NCI-H2107 treated with DMSO at 0.1 percent for 48 hours (cell line): ENCODE data around the gene RAMAC.
"Not testable (repeated sequence)": the region's sequence is repeated elsewhere in the genome, so short reads cannot be mapped to it uniquely, and the experiment has no call there.

Experiments
- DNase-seq: peaks from one replicate; lab custom pipeline; 2025; ENCODE audit not compliant: unreplicated experiment; lab: John Stamatoyannopoulos, UW

Gene RAMAC

DNA sequence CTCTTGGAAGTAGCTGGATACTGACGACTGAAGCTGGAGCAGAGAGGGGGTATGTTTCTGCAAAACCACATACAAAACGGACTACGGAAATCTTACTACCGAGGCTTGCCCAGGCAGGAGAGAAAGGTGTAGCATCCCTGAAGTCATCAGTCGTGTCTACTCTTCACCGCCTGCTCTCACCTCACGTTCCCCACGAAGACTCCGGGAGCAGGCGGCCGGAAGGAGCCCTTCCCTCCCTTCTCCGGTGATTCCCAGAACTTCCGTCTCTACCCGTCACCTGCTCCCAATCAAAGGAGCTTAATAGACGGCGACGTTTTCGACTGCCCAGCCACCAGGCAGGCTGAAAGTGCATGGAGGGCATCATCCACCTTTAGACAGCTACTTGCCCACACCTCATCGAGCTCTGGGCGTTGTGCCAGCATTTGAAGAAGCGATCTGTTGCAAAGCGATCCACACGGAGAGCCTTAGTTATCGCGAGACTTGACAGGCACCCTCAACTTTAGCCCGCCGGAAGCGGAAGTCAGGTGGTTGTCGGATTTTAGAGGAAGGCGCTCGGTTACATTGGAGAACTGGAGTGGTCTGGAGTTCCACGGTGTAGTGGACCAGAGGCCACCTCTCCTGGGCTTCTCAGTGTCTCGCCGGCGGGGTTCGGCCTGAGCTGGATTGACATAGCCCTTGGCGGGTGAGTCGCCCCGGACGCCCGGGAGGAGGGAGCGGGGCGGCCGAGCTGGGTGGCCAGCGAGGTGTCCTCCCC, at the start of gene RAMAC:
Gene RAMAC (plus strand): TSS at position 523 of the 754 bp plus-strand sequence. CDS start 2,809 bp downstream, outside the sequence.
- peak; percentile 78 for DNase-seq

DNA sequence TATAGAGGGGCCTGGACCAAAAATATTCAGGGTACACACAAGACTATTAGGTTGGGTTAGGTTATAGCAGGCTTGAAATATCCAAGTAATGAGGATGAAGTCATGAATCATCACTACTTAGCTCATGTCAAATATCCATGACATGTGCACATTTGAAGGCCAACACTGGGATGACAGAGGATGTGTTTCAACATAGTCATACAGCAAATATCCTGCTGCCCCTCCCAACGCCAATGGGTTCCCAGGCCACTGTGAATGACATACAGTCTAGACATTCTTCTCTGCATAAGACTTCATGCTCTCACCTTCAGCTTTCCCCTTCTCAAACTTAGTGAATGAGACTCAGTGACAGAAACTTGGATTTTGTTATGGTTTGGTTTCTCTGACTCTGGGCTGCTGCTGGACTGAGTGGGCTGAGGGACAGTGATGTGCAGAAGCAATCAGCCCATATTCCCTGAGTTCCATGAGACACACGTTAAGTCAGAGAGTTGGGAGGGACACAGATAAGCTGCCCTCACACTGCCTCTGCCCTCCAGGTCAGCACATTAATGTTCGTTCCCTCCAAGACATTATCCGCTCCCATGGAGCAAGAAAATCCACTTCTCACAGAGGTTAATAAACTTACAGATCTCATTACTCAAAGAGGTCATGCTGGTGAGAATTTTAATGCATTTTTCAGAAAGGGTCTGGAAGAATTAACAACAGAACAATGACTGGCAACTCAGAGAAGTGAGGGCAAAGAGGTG, 48.9 kb upstream of the RAMAC start:
- DNase-seq, result no peak

DNA sequence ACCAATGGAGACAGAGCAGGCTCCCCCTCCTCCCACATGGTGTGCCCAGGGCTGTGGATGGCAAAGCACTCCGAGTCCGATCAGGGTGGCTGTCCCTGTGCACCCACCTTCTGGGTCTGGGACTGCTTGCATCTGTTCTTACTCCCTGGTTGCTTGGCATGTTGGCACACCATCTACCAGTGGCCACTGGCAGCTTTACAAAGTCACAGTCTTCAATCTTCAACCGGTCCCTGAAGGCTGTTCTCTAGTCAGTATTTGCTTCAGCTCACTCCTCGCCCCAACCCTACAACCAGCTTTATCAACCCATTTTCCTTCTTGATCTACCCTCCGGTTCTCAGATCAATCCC, 48.3 kb upstream of the RAMAC start:
- DNase-seq, result no peak

DNA sequence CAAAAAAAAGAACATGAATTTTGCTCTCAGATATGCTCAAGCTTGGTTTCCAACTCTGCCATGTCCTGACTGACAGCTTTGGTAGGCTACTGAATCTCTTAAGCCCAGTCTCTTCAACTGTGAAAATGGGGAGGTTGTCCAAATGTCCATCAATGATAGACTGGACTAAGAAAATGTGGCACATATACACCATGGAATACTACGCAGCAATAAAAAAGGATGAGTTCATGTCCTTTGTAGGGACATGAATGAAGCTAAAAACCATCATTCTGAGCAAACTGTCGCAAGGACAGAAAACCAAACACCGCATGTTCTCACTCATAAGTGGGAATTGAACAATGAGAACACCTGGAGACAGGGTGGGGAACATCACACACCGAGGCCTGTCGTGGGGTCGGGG, 46.3 kb upstream of the RAMAC start:
- DNase-seq, result not testable (repeated sequence)

DNA sequence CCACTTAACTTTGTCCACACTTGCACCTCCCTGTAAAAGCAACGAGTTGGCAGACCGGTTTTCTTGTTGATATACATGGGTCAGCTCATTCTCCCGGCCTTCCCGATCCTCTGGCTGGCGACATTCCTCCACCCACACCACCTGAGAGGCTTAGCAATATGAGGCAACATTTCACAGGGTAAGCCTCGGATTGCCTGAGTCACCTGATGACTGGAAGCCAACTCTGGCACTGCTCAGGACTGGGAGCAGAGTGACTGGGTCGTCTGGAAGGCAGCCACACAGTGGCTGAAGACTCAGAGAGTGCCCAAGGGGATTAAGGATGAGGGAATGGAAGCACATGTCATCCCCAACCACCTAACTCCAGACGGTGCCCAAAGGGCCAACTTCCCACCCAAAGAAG, 43.3 kb upstream of the RAMAC start:
- DNase-seq, result no peak

DNA sequence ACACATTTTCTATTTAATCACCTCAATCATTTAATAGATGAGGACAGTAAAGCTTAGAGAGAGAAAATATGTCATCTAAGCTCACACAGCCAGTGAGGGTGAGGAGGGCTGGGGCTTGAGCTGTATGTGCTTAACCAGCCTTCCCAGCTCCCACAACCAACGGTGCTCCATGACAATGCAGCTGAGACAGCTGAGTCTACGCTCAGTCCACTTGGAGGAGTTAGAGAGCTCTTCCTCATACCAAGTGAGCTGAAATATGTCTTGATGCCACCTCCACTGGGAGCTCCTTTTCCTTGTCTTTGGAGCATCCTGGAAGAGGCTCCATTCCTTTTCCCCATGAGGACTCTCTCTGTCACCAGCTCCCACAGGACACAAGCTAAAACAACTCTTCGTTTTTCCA, 42.8 kb upstream of the RAMAC start:
- no peak for DNase-seq

DNA sequence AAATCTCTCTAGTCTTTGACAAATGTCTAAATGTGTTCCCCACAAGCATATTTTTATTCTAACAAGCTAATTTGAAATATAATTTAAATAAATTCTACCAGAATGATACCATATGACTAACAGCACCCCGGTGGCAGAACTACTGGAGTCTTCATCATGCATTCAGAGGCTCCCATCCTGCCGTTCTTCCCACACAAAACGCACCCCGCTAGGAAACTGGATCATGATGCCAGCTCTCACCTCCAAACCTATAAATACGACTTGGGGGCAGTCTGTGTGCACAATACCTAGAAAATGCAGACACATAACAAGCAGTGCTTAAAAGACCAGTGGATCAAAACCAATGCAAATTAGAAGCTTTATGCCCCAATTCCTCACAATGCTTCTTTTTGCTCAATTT, 42.0 kb upstream of the RAMAC start:
- DNase-seq, result no peak

DNA sequence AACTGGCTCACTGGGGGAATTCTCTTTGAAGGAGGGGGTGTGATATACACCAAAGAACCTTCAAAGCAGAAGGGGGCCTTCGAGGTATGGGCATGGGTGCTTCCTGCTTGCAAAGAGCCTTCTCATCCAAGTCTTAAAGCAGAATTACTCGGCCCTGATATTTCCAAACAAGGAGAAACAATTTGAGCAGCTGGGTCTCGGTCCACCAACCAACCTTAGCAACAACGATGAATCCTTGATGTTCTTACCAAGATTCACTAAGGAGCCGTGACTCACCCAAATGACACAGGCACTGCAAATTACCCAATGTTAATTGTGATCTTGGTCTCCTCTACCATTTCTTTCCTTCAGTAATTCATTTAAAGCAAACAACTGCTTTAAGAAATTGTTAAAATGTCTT, 41.2 kb upstream of the RAMAC start:
- DNase-seq, result no peak

DNA sequence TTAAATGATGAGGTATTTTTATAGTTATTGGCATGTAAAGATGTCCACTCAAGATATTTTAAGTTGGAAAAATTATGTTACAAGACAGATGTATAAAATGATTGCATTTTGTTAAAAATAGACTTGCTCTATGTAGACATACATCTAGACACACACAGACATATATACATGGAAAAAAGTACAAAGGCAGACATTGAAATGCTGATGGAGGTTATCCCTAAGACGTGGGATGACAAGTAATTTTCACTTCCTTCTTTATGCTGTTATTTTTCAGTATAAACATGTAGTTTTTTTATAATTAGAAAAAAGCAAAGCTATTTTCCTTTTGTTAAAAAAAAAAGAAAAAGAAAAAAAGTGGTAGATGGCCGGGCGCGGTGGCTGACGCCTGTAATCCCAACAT, 40.7 kb upstream of the RAMAC start:
- no peak for DNase-seq

DNA sequence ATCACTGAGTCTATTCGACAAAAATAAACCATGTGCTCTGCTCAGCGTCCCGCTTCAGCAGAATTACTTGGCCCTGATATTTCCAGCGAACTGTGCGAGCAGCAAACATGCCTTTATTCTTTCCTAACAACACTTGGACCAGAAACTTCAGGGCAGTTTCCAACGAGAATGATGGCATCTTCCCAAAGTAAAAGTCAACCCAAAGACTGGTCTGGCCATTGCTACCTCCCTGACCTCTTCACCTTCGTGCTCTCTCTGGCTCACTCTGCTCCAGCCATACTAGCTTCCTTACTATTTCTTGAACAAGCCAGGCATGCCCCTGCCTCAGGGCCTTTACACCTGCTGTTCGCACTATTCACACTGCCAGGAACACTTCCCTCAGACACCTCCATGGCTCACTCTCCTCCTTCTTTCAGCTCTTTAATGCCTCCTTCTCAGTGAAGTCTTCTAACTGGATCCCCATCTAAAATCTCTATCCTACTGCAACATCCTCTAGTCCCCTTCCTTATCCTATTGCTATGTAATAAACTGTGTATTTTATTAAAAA, 39.8 kb upstream of the RAMAC start:
- no peak for DNase-seq

DNA sequence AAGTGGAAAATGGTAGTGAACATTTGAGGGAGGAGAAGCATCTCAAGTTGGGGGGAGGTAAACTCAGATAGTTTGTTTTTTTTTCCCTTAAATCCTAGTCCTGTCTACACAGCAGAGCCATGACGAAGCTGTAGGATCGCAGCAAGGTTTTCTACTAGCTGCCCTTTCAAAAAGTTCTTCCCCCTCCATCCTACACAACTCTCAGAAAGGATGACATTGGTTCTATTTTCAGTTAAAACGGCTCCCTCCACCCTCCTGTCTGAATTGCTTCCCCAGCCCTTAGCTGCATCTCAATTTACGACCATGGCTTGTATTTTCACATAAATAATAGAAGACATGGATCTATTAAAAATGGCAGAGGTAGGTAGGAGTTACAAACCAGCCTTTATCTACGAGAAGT, 35.7 kb upstream of the RAMAC start:
- DNase-seq, result no peak

DNA sequence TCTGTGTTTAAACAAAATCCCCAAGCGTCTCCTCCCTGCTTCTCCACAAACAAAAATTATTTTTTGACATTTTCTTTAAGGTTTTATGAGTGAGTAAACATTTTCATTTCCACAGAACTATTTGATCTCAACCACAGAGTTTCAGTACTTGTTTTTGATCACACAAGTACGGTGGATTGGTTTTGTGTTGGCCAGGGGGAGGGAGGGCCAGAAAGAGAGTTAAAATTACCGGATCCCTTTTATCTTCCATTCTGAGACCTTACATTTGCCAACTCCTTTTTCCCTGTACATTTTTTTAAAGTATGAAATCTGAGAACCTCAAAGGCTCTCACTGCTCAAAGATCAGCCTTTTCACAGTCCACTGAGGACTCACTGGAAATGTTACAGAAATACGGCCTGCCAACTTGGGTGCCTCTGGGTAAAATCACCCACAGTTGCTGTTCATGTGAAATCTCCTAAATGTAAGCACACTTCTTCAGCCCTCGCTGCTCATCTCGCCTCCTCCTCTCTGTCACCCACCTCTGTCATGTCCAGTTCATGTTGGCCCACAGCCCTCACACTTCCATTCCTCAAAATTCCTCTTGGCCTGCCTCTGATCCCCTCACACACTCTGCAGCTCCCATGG, 35.2 kb upstream of the RAMAC start:
- DNase-seq, result peak; percentile 22

DNA sequence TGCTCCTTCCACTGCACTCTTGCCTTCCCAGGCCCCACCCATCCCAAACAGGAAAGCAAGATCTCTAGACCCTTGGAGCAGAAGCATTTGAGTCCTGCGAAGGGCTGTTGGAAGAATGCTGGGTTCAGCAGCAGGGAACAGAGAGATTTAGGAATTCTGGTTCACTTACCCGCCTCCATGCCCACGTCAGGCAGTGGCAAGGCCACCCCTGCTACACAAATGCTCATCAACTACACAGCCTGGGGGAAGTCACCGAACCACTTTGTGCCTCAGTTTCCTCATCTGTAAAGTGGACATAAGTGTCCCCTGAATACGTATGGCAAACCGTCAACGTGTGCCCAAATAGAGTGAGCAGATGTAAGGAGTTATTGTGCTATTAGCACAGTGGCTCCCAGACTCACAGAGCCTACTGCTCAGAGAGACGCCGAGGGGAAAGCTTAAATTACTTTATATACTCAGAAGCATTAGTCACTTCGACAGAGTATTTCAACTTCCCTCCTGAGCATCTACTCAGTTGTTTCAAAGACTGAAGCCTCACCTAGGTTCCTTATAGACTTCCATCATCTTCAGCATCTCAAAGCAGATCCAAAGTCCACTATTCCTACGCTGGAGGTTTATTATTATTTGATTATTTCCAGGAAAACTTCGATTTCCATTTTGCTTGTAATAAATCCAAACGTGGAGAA, 34.4 kb upstream of the RAMAC start:
- DNase-seq, result no peak

DNA sequence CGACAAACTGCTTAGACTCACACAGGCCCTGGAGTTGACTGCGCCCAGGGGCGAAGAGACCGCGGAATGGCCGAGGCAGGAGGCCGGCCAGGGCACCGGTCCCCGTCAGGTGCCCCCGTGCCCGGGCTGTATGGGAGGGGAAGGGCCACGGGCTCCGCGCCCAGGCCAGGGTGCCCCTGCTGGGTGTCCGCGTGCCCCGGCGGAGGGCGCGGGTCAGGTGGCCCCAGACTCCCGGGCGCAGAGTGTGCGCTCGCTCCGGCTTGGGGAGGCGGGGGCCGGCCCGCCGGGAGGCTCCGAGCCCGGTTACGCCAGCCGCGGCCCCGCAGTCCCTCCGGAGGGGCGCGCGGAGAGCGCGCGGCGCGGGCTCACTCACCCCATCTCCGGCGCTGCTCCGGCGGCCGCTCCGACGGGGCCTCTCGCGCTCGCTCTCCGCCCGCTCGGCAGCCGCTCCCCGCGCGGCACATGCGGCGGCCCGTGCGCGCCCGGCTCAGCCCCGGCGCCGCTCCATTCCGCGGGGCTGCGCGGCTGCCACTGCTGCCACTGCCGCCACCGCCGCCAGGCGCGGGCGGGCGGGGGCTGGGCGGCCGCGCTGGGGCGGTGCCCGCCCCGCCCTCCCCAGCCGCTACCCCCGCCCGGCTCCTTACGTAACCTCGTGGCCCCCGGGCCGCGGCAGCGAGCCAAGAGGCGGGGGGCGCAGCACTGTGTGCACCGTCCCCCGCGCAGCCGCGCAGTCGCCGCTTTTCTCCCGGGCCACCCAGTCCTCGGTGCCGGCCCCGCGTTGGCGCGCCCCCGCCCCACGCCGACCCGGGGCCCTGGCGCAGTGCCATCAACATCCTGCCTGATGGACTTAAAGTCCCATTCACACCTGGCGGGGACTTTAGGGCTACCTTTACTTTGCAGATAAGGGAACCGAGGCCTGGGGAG, 33.6 kb upstream of the RAMAC start, which contains the start of gene HOMER2:
Gene HOMER2 (minus strand): TSS at position 563 of the 924 bp plus-strand sequence. CDS start 185 bp downstream, at position 378.
- DNase-seq, result no peak

DNA sequence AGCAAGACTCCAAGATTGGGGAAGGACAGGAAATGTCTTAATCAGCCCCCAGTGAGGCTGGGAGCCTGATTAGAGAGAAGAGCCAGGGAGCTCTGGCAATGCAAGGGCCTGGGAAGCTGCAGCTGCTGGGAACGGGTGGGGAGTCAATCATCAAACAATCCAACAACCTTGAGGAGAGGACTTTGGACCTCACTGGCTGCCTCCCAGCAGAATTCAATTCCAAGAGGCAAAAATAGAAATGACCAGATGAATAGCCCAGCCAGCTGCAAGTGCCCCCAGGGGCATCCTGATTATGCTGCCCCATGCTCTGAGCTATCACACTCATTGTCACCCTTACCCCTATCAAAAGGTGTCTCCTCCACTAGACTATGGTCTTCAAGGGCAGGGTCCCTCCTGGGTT, 27.4 kb upstream of the RAMAC start:
- DNase-seq, result no peak

DNA sequence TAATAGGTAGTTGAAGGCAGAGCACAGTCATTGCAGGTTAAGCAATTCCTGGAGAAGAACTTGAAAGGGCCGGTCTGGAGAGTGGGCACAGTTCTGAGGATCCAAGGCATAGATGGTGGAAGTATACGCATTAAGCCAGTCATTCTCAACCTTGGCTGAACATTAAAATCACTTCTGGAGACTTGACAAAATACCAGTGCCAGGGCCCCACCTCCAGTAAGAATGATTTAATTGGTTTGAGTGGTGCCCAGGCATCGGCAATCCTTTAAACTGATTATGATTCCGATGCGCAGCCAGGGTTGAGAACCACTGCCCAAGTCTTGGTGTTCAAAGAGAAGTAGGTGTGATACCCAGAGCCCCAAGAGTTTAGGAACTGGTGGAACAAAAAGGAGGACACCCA, 26.6 kb upstream of the RAMAC start:
- DNase-seq, result no peak

DNA sequence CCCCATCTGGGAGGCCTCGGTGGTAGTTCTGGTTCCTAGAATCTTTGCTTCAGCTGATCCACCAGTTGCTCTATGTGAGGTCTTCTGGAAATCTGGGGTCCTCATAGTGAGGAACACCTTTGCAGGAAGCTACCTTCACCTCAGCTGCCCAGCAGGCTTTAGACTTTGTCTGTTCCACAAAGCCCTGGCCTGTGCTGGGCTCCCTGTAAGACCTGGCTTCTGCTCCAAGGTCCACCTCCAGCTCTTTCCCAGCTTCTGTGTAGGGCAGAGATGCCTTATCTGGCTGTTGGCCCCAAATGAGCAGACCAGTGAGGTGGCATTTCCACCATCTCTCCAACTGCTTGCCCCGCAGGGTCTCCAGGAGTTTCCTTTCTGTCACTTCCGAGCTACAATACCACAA, 25.2 kb upstream of the RAMAC start:
- DNase-seq, result no peak

DNA sequence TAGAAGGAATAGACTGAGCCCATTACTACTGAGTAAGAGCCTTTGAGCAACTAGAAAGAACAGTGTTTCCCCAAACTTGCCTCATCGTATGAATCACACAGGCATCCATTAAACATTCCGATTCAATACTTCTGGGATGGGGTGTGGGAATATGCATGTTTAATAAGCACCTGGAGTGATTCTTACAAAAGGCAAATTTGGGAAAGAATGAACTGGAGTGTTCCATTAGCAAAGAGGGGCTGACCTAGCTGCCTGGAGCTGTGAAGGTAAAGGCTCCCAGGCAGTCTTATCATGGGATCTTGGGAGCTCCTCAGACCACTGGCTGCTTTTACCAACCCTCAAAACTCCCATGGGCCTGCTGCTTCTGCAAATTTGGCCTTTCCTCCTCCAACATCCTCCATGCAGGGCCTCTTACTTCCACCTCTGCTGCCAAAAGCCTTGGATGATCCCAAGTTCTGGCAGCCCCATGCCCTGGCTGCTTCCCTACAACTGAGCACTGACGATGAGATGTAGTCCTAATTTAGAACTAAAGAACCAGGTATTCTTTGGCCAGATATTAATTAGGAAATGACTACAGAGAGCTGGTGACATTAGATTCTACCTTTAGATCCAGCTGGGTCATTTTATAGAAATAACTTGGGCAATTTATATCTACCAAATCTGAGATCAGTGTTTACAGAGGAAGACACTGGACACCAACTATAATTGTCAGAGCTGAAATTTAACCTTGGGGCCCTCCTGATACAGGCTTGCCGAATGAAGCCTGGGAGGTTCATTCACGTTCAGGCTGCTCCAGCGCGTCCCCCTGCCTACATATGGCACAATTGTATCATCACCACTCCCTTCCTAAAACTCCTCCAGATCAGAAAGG, 22.3 kb upstream of the RAMAC start:
- no peak for DNase-seq

DNA sequence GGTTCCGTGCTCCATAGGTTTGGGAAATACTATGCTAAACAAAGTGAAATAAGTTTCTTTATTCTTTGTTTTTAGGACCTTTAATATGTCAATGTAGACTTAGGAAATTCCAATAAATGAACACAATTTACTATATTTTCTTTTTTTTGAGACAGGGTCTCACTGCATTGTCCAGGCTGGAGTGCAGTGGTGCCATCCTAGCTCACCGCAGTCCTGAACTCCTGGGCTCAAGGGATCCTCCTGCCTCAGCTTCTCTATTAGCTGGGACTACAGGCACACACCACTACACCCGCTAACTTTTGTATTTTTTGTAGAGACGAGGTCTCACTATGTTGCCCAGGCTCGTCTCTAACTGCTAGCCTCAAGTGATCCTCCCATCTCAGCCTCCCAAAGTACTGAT, 21.1 kb upstream of the RAMAC start:
- no peak for DNase-seq
